ENCODE results near the gene MRPL47. TPM values are rescaled to one million over a fixed set of nuclear protein-coding genes. Genes with fewer than 3 reads are reported as not detected.

Gene MRPL47
- total RNA-seq, 2 donors from 2014 or later = 34.4 to 50.5 TPM

DNA sequence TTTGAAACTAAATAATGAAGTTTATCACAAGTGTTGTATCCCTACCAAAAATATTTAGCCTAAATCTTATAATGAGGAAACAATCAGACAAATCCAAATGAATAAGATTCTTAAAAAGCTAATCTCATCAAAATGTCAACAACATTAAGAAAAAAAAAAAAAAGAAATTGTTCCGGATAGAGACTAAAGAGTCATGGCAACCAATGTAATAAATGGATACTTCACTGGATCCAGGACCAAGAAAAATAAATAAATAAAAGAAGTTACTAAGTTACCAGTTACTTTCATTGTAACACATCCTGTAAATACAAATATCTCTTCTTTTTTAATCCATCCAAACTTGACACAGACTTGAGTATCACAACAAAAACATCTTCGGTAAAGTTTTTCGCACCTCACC is 607 bp downstream of the MRPL47 start:
- DNase-seq (no peak), ATAC-seq (no peak)
- intact Hi-C loops (cut with DNase I) = no loop called here

DNA sequence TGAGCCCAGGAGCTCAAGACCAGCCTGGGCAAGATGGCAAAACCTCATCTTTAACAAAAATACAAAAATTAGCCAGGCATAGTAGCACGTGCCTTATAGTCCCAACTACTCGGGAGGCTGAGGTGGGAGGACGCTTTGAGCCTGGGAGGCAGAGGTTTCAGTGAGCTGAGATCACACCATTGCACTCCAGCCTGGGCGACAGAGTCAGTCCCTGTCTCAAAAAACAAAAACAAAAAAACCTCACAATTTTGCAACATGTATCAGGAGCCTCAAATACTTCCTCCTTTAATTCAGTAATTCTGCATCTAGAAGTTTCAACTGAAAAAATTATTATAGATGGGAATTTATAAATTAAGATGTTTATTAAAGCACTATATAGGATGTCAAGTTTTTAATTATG is 1.1 kb downstream of the MRPL47 start:
- intact Hi-C loops (cut with DNase I) = no loop called here
- DNase-seq (no peak), ATAC-seq (no peak)

DNA sequence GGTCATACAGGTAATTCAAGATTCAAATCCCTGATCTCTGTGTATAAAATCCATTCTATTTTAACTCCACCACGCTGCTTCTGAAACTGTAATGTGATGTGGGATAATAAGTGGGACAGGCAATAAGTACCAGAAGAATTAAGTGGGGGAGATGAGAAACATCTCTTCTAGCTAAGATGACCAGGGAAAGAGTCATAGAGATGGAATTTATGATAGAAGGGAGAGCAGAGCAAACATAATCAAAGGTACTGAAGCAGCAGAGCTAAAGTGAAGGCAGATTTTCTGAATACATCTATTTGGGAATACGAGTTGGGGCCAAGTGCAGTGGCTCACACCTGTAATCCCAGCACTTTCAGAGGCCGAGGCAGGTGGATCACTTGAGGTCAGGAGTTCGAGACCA is 4.9 kb downstream of the MRPL47 start:
- no peak for DNase-seq
- intact Hi-C loops (cut with DNase I) = no loop called here
- ATAC-seq = no peak

DNA sequence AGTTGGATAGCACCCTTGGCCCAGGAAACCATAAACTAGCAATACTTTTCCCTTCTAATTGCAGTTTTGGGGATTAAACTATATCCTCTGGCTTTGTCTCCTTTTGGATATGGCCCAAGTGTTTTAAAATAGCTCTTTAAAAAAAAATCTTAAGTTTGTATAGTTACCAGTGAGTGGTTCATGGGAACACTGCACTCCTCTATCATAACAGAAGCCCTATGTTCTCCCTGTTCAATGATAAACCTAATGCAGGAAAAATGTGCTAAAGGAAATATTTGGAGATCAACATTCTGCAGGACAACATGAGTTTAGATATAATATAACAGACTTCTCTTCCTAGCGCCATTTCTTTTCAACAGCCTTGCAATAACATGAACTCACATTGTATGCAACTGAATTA is 13.1 kb downstream of the MRPL47 start:
- intact Hi-C loops (cut with DNase I) = no loop called here
- ATAC-seq (no peak), DNase-seq (no peak)

DNA sequence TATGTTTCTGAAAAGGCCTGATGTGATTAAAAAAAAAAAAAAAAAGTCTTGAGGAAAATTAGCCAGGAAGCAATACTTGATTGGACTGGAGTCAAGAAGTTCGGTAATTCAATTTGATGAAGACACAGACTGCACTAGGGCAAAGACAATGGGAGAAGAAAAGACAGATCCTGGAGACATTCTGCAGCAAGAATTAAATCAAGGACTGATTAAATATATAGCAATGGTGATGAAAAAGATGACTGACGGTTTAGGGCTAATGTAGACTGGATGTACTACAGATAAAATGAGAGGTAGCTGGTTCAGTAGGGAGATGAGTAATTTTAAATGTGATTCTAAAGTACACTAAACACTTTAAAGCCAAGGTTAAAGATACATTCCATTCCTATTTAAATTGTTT is 13.8 kb downstream of the MRPL47 start:
- no peak for DNase-seq
- intact Hi-C loops (cut with DNase I) = no loop called here
- no peak for ATAC-seq

DNA sequence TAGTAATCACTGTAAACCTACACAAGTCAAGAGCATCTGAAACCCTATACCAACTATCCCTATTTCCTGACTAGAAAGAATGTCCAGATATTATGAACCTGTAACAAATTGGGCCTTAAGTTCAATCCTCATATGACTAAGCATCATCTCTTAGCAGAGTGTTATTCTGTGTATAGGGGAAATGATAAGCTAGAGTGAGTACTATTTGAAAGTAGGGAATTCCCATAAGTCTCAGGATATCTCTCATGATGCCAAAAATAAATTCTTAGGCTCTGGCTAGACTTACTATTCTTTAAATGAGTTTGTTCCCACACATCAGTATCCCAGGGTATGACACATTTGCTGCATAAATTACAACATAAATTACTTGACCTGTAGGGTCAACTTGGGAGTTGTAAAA is 15.3 kb downstream of the MRPL47 start:
- no peak for DNase-seq
- intact Hi-C loops (cut with DNase I) = no loop called here
- ATAC-seq = no peak

DNA sequence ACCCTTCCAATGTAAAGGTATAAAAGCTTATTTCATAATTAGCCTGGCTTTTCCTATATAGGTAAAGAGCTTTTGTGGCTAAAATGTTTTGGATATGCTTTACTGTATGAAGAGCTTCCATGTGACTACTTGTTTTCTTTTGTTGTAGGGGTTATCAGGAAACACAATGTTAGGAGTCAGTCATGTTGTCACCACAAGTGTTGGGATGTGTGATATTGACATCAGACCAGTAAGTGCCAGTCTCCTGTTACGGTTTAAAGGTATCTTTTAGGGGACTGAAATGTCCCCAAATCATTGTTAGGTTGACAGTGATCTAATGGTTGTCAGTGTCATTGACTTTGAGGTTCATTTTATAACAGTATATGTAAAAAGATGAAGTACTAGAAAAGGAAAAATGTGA is 23.4 kb downstream of the MRPL47 start:
- intact Hi-C loops (cut with DNase I) = no loop called here
- DNase-seq = no peak
- ATAC-seq = no peak

DNA sequence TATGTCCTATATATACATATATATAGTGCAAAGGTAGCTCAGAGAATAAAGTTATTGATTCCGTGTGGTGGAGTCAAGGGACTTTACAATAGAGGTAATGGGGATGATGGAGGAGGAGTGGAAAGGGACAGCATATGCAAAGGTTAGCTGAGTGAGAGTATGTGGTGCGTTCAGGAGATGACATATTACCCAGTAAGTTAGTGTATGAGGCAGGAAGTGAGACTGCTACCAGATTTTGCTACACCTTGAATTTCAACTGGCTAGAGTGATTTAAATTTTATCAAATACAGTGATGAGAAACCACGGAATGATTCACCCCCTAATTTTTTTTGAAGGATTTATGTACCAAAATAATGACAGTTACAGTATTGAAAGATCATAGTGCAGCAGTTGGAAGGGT is 38.9 kb downstream of the MRPL47 start:
- intact Hi-C loops (cut with DNase I) = no loop called here
- DNase-seq = no peak
- ATAC-seq = no peak

DNA sequence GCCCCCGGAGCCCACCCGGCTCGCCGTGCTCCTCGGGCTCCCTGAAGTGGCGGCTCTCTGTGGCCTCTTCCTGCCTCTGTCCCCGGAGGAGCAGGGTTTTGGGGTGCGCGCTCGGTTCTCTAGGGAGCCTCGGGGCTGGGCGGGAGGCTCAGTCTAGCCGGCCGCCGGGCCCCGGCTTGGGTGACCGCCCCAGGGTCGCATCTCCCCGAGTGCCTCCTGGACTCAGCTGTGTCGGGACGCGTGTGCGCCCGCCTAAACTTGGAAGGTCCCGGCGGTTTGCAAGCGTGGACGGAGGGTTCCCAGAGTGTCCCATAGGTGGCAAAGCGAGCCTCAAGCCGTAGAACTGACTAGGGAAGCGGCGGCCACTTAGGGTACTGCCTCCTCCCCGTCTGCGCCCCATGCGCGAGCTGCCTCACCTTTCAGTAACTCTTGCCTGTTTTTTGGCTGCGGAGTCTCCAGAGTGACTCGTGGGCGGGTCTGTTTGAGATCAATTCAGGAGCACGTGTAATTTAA is 41.1 kb downstream of the MRPL47 start:
- intact Hi-C loops (cut with DNase I) = loop anchor here in 1 of 2 donors (5.0 kb wide), 1 partner anchor 146 kb away; no protein-coding TSS in a partner anchor
- ATAC-seq (peak; percentile 70 to 74), DNase-seq (peak; percentile 72)

DNA sequence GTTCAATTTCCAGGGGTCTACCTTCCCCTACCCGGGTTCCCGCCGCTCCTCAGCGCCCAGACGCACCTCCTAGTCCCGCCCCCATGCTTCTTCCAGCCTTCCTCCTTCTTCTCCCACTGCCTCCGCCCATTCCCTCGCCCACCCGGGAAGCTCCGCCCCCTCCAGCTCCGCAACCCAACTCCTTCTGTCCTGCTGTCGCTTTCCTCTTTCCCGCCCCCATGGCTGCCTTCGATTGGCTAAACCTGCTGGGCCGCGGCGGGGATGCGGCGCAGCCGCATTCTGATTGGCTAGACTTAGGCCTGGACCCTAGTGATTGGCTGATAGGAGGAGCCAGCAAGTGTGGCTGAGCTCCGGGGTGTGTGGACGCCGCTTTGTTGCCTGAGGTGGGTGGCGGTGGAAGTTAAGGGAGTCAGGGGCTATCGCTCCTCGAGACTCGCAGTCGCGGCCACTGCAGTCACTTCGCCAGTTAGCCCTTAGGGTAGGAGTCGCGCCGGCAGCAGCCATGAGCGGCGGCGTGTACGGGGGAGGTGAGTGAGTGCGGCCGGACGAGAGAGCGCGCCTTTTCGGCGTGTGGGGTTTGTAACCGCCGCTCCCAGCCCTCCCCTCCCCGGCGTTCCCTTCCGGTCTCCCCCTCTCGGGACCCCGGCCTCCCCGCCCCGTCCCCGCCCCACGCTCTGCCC is 41.7 kb downstream of the MRPL47 start, which contains the start of gene ACTL6A:
Gene ACTL6A (plus strand): TSS at position 336 of the 680 bp plus-strand sequence. CDS start 167 bp downstream, at position 503.
- intact Hi-C loops (cut with DNase I) = loop anchor here in 1 of 2 donors (5.0 kb wide), 1 partner anchor 145 kb away; no protein-coding TSS in a partner anchor
- ATAC-seq (peak; percentile 99), DNase-seq (peak; percentile 100)

DNA sequence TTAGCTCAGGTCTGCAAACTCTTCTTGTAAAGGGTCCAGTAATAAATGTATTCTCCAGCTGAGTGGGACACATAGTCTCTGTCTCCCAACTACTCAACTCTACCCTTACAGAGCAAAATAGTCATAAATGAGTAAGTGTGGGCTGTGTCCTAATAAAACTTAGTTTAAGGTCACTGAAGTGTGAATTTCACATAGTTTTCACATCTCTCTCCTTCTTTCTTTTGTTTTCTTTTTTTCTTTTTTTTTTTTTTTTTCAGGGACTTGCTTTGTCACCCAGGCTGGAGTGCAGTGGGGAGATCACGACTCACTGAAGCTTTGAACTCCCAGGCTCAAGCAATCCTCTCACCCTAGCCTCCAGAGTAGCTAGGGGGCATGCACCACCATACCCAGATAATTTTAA is 43.6 kb downstream of the MRPL47 start:
- intact Hi-C loops (cut with DNase I) = loop anchor here in 1 of 2 donors (5.0 kb wide), 1 partner anchor 143 kb away; no protein-coding TSS in a partner anchor
- DNase-seq (no peak), ATAC-seq (no peak)

DNA sequence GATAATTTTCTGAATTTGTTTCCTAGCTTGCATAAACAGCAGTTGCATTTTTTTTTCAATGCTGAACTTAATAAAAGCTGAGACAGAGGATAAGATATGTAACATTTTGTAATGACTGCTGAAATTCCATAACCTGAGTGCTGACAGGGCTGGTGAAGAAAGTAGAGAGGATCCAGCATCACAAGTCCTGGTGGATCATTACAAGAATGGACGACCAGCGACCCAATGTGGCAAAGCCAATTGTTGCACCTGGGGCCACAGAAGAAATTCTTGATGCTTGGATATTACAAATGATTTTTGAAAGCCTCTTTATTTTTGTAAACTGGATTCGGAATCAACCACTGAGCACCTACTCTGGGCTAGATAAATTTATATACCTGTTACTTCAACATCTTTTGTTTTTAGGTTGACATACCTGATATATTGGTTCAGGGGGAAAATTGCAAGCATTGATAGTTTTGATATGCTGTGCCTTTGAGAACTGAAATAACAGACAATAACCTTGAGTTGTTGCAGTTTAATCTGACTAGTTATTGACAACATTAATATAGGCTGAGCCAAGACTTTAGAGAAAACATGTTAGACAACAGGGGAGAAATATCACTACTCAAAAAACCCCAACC is 45.6 kb downstream of the MRPL47 start:
- ATAC-seq = no peak
- intact Hi-C loops (cut with DNase I) = loop anchor here in 1 of 2 donors (2.0 kb wide), 1 partner anchor 138 kb away; no protein-coding TSS in a partner anchor
- peak; percentile 61 for DNase-seq

DNA sequence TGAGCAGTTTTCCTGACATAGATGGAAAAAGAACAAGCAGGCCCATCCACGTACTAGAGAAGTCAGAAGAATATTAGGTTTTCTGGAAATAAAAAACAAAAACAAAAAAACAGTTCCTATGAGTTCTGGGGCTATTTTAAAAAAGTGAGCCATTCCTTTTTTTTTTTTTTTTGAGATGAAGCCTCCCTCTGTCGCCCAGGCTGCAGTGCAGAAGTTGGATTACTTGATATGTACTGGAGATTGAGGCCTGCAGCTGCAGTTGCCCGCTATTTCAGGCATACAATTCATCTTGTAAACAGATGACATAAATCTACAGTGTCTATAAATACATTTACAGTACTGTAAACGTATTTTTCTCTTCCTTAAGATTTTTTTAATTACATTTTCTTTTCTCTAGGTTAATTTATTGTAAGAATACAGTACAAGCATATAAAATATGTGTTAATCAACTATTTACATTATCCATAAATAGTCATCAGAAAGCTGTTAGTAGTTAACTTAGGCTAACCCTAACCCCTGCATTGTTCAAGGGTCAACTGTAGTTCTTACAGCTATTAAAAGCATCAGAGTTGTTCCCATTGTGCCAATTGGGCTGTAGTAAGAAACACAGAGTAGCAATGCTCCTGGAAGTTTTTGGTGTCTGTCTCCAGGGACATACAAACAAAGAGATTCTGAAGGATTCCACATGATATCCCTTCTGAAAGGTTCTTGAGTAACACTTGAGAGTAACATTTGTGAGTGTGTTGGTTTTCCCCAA is 52.9 kb downstream of the MRPL47 start:
- DNase-seq (no peak), ATAC-seq (no peak)
- intact Hi-C loops (cut with DNase I) = no loop called here

DNA sequence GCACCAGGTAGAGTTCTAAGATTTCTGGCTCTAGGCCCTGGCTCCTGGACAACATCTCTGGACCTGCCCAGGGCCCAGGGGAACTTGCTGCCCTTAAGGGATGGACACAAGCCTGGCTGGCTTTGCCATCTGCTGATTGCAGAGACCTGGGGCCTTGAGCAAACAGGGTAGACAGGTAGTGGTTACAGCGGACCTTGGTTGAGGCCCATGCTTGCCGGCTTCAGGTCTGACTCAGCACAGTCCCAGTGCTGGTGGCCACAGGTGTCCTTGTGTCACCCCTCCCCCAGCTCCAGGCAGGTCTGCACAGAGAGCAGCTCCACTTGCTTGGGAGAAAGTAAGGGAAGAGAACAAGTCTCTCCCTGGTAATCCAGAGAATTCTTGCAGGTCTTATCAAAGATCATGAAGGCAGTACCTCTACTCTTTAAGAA is 57.6 kb downstream of the MRPL47 start:
- intact Hi-C loops (cut with DNase I) = no loop called here

DNA sequence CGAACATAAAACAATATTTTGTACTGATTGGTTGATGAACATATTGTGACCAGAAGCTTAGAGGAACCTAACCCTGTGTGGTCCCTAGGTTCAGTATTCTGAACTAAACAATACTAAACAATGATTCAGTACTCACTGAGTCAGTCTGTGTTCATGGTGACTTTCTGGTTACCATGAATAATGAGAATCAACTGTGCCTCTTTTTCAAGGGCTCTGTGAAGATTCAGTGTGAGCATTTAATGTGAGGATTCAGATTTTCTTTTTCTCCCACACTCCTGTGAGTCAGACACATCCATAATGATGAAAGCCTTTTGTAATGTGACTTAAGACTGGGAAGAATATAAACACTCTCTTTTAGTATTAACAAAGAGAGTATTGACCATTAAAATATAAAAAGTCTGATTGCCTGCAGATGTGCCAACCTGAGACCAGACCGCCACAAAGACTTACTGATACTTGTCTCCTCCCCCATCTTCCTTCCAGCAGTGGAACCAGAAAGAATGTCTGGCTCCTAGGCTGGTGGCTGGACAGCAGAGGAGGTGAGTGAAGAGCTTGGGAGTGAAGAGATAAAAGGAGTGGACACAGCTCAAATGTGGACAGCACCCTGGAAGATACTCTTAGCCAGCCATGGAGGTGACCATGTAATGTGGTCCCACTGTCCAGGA is 59.3 kb downstream of the MRPL47 start:
- intact Hi-C loops (cut with DNase I) = no loop called here
- ATAC-seq = no peak

More for the DNA sequence above, 57.6 kb downstream of the MRPL47 start:
- ATAC-seq (no peak), DNase-seq (no peak)

DNA sequence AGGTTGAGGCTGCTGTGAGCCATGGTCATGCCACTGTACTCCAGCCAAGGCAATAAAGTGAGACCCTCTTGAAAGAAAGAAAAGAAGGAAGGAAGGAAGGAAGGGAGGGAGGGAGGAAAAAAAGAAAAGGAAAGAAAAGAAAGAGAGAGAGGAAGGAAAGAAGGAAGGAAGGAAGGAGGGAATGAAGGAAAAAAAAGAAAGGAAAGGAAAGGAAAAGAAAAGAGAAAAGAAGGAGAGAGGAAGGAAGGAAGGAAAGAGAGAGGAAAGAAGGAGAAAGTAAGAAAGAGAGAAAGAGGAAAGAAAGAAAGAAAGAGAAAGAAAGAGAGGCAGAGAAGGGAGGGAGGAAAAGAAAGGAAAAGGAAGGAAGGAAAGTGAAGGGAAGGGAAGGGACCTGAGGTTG is 62.1 kb downstream of the MRPL47 start:
- intact Hi-C loops (cut with DNase I) = no loop called here
- ATAC-seq = no peak
- DNase-seq = no peak

More for the DNA sequence above, 59.3 kb downstream of the MRPL47 start:
- DNase-seq = no peak

DNA sequence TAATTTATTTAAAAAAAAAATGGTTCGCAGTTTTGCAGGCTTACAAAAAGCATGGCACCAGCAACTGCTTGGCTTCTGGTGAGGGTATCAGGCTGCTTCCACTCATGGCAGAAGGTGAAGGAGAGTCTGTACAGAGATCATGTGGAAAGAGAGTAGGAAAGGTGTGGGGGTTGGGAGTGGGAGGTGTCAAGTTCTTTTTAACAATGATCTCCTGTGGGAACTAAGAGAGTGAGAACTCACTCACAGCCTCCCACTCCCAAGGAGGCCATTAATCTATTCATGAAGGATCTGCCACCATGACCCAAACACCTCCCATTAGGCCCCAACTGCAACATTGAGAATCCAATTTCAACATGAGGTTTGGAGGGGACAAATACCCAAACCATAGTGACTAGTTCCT is 62.8 kb downstream of the MRPL47 start:
- intact Hi-C loops (cut with DNase I) = no loop called here
- DNase-seq = no peak
- no peak for ATAC-seq

DNA sequence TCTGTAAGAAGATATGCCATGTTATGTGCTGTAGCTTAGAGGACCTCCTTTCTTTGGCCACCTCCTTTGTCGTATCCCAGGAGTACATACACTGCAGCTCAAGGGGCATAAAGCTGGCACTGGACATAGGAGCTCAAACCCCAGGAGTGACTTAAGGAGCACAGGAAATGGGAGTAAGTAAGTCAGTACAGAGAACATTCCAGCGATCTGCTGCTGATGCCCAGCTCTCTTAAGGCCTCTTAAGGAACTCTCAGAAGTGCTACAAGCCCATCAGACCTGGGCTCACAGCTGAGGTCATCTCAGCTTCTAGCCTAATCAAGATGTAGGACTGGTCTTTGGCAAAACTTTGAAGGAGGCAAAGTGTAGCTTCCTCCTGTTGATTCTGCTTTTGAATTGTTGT is 63.3 kb downstream of the MRPL47 start:
- DNase-seq (no peak), ATAC-seq (no peak)
- intact Hi-C loops (cut with DNase I) = no loop called here

Data from left cardiac atrium (tissue), 4 donors.